OCI-M2 (cell line): ENCODE measurements around the gene SH2B3.

Experiments used
- DNase-seq: peaks from one replicate; lab custom pipeline; 2025; ENCODE audit not compliant: unreplicated experiment; lab: John Stamatoyannopoulos, UW

SH2B3 gene

GRCh38 chr12:111443586-111443985, 37.9 kb downstream of the SH2B3 start:
- DNase-seq = no peak

GRCh38 chr12:111444314-111444924, 38.7 kb downstream of the SH2B3 start:
- DNase-seq = no peak

GRCh38 chr12:111444925-111445725, 39.4 kb downstream of the SH2B3 start:
- DNase-seq = no peak

GRCh38 chr12:111445726-111446581, 40.2 kb downstream of the SH2B3 start:
- no peak for DNase-seq

- no peak for DNase-seq
These were observed 41.2 kb downstream of the SH2B3 start for GRCh38 chr12:111446631-111447570.

- no peak for DNase-seq
These were observed 42.0 kb downstream of the SH2B3 start for GRCh38 chr12:111447571-111448265.

- no peak for DNase-seq
These were observed 42.6 kb downstream of the SH2B3 start for GRCh38 chr12:111448266-111448830.

- DNase-seq = no peak
These were observed 43.4 kb downstream of the SH2B3 start for GRCh38 chr12:111448846-111449790.

GRCh38 chr12:111450676-111451075, 45.0 kb downstream of the SH2B3 start:
- no peak for DNase-seq

- DNase-seq = no peak
These were observed 45.5 kb downstream of the SH2B3 start for GRCh38 chr12:111451232-111451631.

GRCh38 chr12:111451649-111452129, 46.0 kb downstream of the SH2B3 start:
- DNase-seq = no peak

GRCh38 chr12:111453071-111453989, 47.6 kb downstream of the SH2B3 start:
- no peak for DNase-seq

GRCh38 chr12:111454311-111454710, 48.6 kb downstream of the SH2B3 start:
- DNase-seq = no peak

GRCh38 chr12:111454716-111455447, 49.2 kb downstream of the SH2B3 start:
- DNase-seq = no peak

- no peak for DNase-seq
These were observed 50.0 kb downstream of the SH2B3 start for GRCh38 chr12:111455448-111456320.

GRCh38 chr12:111457071-111457470, 51.3 kb downstream of the SH2B3 start:
- DNase-seq = no peak
